Endothelial cell of hepatic sinusoid (primary cell): ENCODE data around the gene ZNF160.
"Not testable (repeated sequence)": the region's sequence is repeated elsewhere in the genome, so short reads cannot be mapped to it uniquely, and the experiment has no call there.

ENCODE experiments used
- in situ Hi-C: cut with HindIII; loops from 2 replicates; pipeline ENCODE4 v1.10.0; 2017; ENCODE audit warnings: low sequenced_read_pairs

ZNF160 gene

DNA sequence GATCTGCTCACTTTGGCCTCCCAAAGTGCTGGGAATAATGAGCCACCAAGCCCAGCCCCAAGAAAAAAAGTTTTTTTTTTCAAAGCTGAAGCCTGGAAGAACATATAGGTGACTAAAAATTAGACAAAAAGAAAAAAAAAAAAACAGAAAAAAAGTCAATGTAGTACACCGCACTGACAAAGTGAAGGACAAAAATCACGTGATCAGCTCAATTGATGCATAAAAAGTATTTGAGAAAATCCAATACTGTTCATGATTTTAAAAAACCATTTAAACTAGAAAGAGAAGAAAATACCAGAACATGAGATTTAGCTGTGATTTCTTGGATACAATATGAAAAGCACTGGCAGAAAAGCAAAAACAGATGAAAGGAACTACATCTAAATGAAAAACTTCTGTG is 69.2 kb downstream of the ZNF160 start:
- in situ Hi-C loops = no loop called here

DNA sequence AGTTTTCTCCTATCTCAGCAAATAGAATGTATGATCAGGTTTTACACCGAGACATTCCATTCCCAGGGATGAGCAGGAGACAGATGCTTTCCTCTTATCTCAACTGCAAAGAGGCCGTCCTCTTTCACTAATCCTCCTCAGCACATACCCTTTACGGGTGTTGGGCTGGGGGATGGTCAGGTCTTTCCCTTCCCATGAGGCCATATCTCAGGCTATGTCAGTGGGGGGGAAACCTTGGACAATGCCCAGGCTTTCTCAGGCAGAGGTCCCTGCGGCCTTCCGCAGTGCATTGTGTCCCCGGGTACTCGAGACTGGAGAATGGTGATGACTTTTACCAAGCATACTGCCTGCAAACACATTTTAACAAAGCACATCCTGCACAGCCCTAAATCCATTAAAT is 74.9 kb downstream of the ZNF160 start:
- in situ Hi-C loops = not testable (repeated sequence)

DNA sequence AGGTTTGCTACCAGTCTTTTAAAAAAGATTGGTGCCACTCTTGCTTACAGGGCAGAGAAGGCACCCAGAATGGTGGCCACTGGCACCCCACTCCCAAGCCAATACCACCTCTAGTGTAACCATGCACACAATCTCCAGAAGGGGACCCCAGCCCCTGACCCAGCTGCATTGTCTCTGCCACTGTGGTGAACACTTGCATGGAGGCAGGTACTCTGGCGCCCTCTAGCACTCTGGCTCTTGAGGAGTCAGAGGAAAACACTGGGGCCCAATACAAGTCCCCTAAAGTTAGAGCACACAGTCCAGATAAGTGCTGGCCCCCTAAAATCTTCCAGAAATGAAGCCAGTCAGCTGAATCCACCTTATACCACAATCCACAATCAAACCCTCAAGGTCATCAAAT is 83.5 kb downstream of the ZNF160 start:
- in situ Hi-C loops = loop anchor here (5.0 kb wide), 1 partner anchor 53 kb away; no protein-coding TSS in a partner anchor
